Activated CD4-positive, CD25-positive, alpha-beta regulatory T cell (primary cell): ENCODE results near the gene CPEB3.
"Not testable (repeated sequence)": the region's sequence is repeated elsewhere in the genome, so short reads cannot be mapped to it uniquely, and the experiment has no call there.

ENCODE experiments used
- DNase-seq, 4 experiments: peaks; one replicate each; lab custom pipeline; 2025; lab: John Stamatoyannopoulos, UW

Gene CPEB3

GRCh38 chr10:92142512-92142911, 148.4 kb downstream of the CPEB3 start:
- no peak for DNase-seq

GRCh38 chr10:92141147-92141546, 149.7 kb downstream of the CPEB3 start:
- not testable (repeated sequence) for DNase-seq

GRCh38 chr10:92134049-92134448, 156.8 kb downstream of the CPEB3 start:
- not testable (repeated sequence) for DNase-seq

GRCh38 chr10:92131275-92131820, 159.5 kb downstream of the CPEB3 start:
- no peak for DNase-seq

GRCh38 chr10:92130622-92131274, 160.1 kb downstream of the CPEB3 start:
- no peak for DNase-seq

- no peak for DNase-seq
Measured at GRCh38 chr10:92126100-92126650, 164.7 kb downstream of the CPEB3 start.

- no peak for DNase-seq
Measured at GRCh38 chr10:92125144-92125543, 165.7 kb downstream of the CPEB3 start.

- no peak for DNase-seq
Measured at GRCh38 chr10:92124616-92125143, 166.2 kb downstream of the CPEB3 start.

GRCh38 chr10:92124020-92124419, 166.9 kb downstream of the CPEB3 start:
- DNase-seq = no peak

- DNase-seq = no peak
Measured at GRCh38 chr10:92122941-92123450, 167.9 kb downstream of the CPEB3 start.

GRCh38 chr10:92121686-92122492, 169.0 kb downstream of the CPEB3 start:
- no peak for DNase-seq

GRCh38 chr10:92119340-92119739, 171.5 kb downstream of the CPEB3 start:
- no peak for DNase-seq

GRCh38 chr10:92114917-92115316, 176.0 kb downstream of the CPEB3 start:
- not testable (repeated sequence) for DNase-seq

- no peak for DNase-seq
Measured at GRCh38 chr10:92113911-92114600, 176.8 kb downstream of the CPEB3 start.

GRCh38 chr10:92112462-92112861, 178.4 kb downstream of the CPEB3 start:
- DNase-seq = no peak

GRCh38 chr10:92111336-92111939, 179.4 kb downstream of the CPEB3 start:
- DNase-seq = no peak

- DNase-seq = no peak
Measured at GRCh38 chr10:92110039-92110794, 180.7 kb downstream of the CPEB3 start.

- DNase-seq = no peak
Measured at GRCh38 chr10:92108747-92109146, 182.1 kb downstream of the CPEB3 start.

- DNase-seq = no peak
Measured at GRCh38 chr10:92108120-92108519, 182.8 kb downstream of the CPEB3 start.

GRCh38 chr10:92103376-92104090, 187.3 kb downstream of the CPEB3 start:
- DNase-seq = no peak
